Measurements from ENCODE around the gene SHB.

GRCh38 chr9:38107811-38108304, 38.8 kb upstream of the SHB start:
- TF ChIP-seq CTCF (IDR thresholded peaks at IDR 0.05; ENCODE audit: low read length), result no peak
- no peak for TF ChIP-seq EZH2 (IDR thresholded peaks at IDR 0.05; ENCODE audit: borderline replicate concordance, low read length)

All from OCI-LY1 (cell line).